HG02884 (cell line): ENCODE data around the gene TOMM5.
"Not testable (repeated sequence)": the region's sequence is repeated elsewhere in the genome, so short reads cannot be mapped to it uniquely, and the experiment has no call there.

ENCODE experiments used
- ATAC-seq: cut with Tn5 transposase; IDR thresholded peaks from one replicate; pipeline ENCODE4 v1.9.1; 2021; ENCODE audit warnings: mild to moderate bottlenecking, moderate library complexity; ENCODE audit not compliant: unreplicated experiment

TOMM5 gene

GRCh38 chr9:37617161-37617560 is 24.8 kb upstream of the TOMM5 start:
- ATAC-seq: no peak

GRCh38 chr9:37611961-37612360 is 19.6 kb upstream of the TOMM5 start:
- ATAC-seq: no peak

- no peak for ATAC-seq
These were observed 18.6 kb upstream of the TOMM5 start for GRCh38 chr9:37611014-37611413.

- no peak for ATAC-seq
These were observed 17.5 kb upstream of the TOMM5 start for GRCh38 chr9:37609735-37610397.

- no peak for ATAC-seq
These were observed 15.9 kb upstream of the TOMM5 start for GRCh38 chr9:37608250-37608649.

- no peak for ATAC-seq
These were observed 11.9 kb upstream of the TOMM5 start for GRCh38 chr9:37604296-37604695.

- no peak for ATAC-seq
These were observed 10.4 kb upstream of the TOMM5 start for GRCh38 chr9:37602817-37603216.

GRCh38 chr9:37602061-37602460 is 9.7 kb upstream of the TOMM5 start:
- ATAC-seq: not testable (repeated sequence)

GRCh38 chr9:37596504-37596903 is 4.1 kb upstream of the TOMM5 start:
- ATAC-seq: no peak

- ATAC-seq: no peak
These were observed 1.6 kb upstream of the TOMM5 start for GRCh38 chr9:37593883-37594448.

- ATAC-seq: no peak
These were observed 4.9 kb downstream of the TOMM5 start for GRCh38 chr9:37587521-37587920.

- ATAC-seq: no peak
These were observed 8.8 kb downstream of the TOMM5 start for GRCh38 chr9:37583522-37584121.

GRCh38 chr9:37582548-37583157 is 9.7 kb downstream of the TOMM5 start:
- ATAC-seq: no peak

GRCh38 chr9:37575921-37576721 is 16.3 kb downstream of the TOMM5 start, which contains the start of gene FBXO10:
Gene FBXO10 (minus strand): TSS chr9:37576380. CDS start chr9:37541768, 34,612 bp downstream.
- peak; percentile 69 for ATAC-seq

GRCh38 chr9:37575511-37575914 is 16.9 kb downstream of the TOMM5 start:
- peak; percentile 41 for ATAC-seq

- ATAC-seq: no peak
These were observed 17.4 kb downstream of the TOMM5 start for GRCh38 chr9:37575001-37575400.

GRCh38 chr9:37574241-37574721 is 18.1 kb downstream of the TOMM5 start:
- no peak for ATAC-seq

GRCh38 chr9:37571282-37571681 is 21.1 kb downstream of the TOMM5 start:
- ATAC-seq: no peak

GRCh38 chr9:37566716-37567115 is 25.7 kb downstream of the TOMM5 start:
- no peak for ATAC-seq

- ATAC-seq: peak; percentile 58
These were observed 26.5 kb downstream of the TOMM5 start for GRCh38 chr9:37565661-37566618.
